ENCODE measurements around the gene NFE2L1. TPM values are rescaled to one million over a fixed set of nuclear protein-coding genes. Genes with fewer than 3 reads are reported as not detected.

NFE2L1 gene
- total RNA-seq, 1 donor from 2014 or later, result 250 TPM

- TF ChIP-seq, protein P1, sequence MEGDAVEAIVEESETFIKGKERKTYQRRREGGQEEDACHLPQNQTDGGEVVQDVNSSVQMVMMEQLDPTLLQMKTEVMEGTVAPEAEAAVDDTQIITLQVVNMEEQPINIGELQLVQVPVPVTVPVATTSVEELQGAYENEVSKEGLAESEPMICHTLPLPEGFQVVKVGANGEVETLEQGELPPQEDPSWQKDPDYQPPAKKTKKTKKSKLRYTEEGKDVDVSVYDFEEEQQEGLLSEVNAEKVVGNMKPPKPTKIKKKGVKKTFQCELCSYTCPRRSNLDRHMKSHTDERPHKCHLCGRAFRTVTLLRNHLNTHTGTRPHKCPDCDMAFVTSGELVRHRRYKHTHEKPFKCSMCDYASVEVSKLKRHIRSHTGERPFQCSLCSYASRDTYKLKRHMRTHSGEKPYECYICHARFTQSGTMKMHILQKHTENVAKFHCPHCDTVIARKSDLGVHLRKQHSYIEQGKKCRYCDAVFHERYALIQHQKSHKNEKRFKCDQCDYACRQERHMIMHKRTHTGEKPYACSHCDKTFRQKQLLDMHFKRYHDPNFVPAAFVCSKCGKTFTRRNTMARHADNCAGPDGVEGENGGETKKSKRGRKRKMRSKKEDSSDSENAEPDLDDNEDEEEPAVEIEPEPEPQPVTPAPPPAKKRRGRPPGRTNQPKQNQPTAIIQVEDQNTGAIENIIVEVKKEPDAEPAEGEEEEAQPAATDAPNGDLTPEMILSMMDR (IDR thresholded peaks at IDR 0.05), result no peak
- Mint-ChIP-seq H3K36me3 (ENCODE audit: unreplicated experiment) (peaks cover 52% of the 10 kb centered on the region), H3K4me1 (ENCODE audit: unreplicated experiment) (peaks cover 38% of the 10 kb centered on the region), H3K4me3 (ENCODE audit: unreplicated experiment) (no peak overlapping the region), H3K27me3 (ENCODE audit: unreplicated experiment) (no peaks in the 10 kb centered on the region), H3K27ac (ENCODE audit: unreplicated experiment) (peak overlapping the region; percentile 80), H3K9me3 (ENCODE audit: unreplicated experiment) (no peaks in the 10 kb centered on the region)
- DNase-seq (ENCODE audit: extremely low spot score, unreplicated experiment), result no peak
Observed at GRCh38 chr17:48058393-48059124, 10.4 kb downstream of the NFE2L1 start.

DNA sequence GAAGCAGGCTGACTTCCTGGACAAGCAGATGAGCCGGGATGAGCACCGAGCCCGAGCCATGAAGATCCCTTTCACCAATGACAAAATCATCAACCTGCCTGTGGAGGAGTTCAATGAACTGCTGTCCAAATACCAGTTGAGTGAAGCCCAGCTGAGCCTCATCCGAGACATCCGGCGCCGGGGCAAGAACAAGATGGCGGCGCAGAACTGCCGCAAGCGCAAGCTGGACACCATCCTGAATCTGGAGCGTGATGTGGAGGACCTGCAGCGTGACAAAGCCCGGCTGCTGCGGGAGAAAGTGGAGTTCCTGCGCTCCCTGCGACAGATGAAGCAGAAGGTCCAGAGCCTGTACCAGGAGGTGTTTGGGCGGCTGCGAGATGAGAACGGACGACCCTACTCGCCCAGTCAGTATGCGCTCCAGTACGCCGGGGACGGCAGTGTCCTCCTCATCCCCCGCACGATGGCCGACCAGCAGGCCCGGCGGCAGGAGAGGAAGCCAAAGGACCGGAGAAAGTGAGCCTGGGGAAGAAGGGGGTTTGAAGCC is 11.0 kb downstream of the NFE2L1 start:
- Mint-ChIP-seq H3K4me1 (ENCODE audit: unreplicated experiment) (peaks cover 31% of the 10 kb centered on the region), H3K36me3 (ENCODE audit: unreplicated experiment) (peaks cover 54% of the 10 kb centered on the region), H3K4me3 (ENCODE audit: unreplicated experiment) (no peak overlapping the region), H3K9me3 (ENCODE audit: unreplicated experiment) (no peaks in the 10 kb centered on the region), H3K27me3 (ENCODE audit: unreplicated experiment) (no peaks in the 10 kb centered on the region), H3K27ac (ENCODE audit: unreplicated experiment) (peak overlapping the region; percentile 80)
- DNase-seq (ENCODE audit: extremely low spot score, unreplicated experiment), result no peak
- TF ChIP-seq, protein P1 (IDR thresholded peaks at IDR 0.05), result no peak

DNA sequence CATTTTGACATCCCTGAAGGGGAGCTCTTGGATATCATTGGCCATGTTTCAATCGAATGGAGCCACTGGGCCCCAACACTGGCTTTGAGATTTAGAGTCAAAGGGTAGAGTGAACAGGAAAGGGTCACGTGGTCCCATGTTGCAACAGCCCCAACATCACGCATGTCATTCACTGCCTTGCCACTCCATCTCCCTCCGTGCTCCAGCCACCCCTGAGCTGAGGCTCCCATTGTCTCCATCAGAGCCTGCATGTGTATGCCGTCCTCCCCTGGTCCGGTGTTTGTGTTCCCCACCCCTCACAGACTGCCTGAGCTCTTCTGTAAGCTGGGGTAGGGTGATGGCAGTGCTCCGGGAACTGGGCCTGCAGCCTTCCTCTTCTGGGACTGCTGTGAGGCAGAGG is 12.1 kb downstream of the NFE2L1 start:
- TF ChIP-seq, protein P1 (IDR thresholded peaks at IDR 0.05), result no peak
- H3K4me1 Mint-ChIP-seq (ENCODE audit: unreplicated experiment), result peaks cover 22% of the 10 kb centered on the region
- peak overlapping the region; percentile 63 for H3K27ac Mint-ChIP-seq (ENCODE audit: unreplicated experiment)
- H3K27me3 Mint-ChIP-seq (ENCODE audit: unreplicated experiment), result no peaks in the 10 kb centered on the region
- peaks cover 62% of the 10 kb centered on the region for H3K36me3 Mint-ChIP-seq (ENCODE audit: unreplicated experiment)
- DNase-seq (ENCODE audit: extremely low spot score, unreplicated experiment), result no peak
- H3K9me3 Mint-ChIP-seq (ENCODE audit: unreplicated experiment), result no peaks in the 10 kb centered on the region
- no peak overlapping the region for H3K4me3 Mint-ChIP-seq (ENCODE audit: unreplicated experiment)

DNA sequence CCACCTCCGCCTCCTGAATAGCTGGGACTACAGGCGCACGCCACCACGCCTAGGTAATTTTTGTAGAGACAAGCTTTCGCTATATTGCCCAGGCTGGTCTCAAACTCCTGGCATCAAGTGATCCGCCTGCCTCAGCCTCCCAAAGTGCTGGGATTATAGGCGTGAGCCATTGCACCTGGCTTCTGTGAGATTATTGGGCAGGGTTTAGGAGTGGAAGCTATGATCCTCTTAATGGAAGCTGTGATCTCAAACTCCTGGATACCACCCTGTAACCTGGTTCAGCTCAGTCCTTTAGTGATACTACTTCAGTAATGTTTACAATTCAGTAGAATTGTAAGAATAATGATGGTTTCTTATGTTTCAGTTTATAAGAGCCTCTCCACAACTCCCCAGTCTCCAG is 14.1 kb downstream of the NFE2L1 start:
- Mint-ChIP-seq H3K4me1 (ENCODE audit: unreplicated experiment) (peaks cover 16% of the 10 kb centered on the region), H3K27me3 (ENCODE audit: unreplicated experiment) (no peaks in the 10 kb centered on the region), H3K27ac (ENCODE audit: unreplicated experiment) (no peak overlapping the region), H3K4me3 (ENCODE audit: unreplicated experiment) (no peak overlapping the region), H3K36me3 (ENCODE audit: unreplicated experiment) (peaks cover 62% of the 10 kb centered on the region), H3K9me3 (ENCODE audit: unreplicated experiment) (no peaks in the 10 kb centered on the region)
- DNase-seq (ENCODE audit: extremely low spot score, unreplicated experiment), result no peak
- TF ChIP-seq, protein P1 (IDR thresholded peaks at IDR 0.05), result no peak

GRCh38 chr17:48064638-48065037 is 16.5 kb downstream of the NFE2L1 start:
- peaks cover 46% of the 10 kb centered on the region for H3K36me3 Mint-ChIP-seq (ENCODE audit: unreplicated experiment)
- H3K27ac Mint-ChIP-seq (ENCODE audit: unreplicated experiment), result peak overlapping the region; percentile 31

More at GRCh38 chr17:48064638-48065037, 16.5 kb downstream of the NFE2L1 start:
- H3K4me3 Mint-ChIP-seq (ENCODE audit: unreplicated experiment), result no peak overlapping the region
- no peak for DNase-seq (ENCODE audit: extremely low spot score, unreplicated experiment)
- H3K9me3 Mint-ChIP-seq (ENCODE audit: unreplicated experiment), result no peaks in the 10 kb centered on the region
- peaks cover 22% of the 10 kb centered on the region for H3K4me1 Mint-ChIP-seq (ENCODE audit: unreplicated experiment)
- TF ChIP-seq, protein P1 (IDR thresholded peaks at IDR 0.05), result no peak
- no peaks in the 10 kb centered on the region for H3K27me3 Mint-ChIP-seq (ENCODE audit: unreplicated experiment)

Measured in osteocyte (in vitro differentiated cells).